ENCODE measurements around the gene PBX1. TPM values are rescaled to one million over a fixed set of nuclear protein-coding genes. Genes with fewer than 3 reads are reported as not detected.

The PBX1 gene
- total RNA-seq, 1 experiment from 2014 or later: 102 TPM

DNA sequence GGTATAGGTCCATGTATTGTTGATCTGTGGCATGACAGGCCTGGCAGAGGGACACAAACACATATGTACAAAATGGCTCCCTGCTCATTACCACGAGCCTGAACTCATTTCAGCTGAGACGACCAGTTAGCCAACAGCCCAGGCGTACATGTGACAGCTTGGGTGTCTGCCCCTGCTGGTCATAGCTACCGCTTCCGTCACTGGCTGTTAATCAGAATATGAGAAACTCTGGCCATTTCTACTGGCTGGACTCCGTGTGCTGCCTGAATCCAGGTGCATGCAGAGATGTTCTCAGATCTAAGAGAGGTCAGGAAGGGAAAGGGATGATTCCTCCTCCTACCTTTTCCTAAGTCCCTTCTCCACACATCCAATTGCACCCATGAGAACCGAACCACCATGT, 144.5 kb downstream of the PBX1 start:
- H3K27ac Mint-ChIP-seq: peak overlapping the region; percentile 5; the same call in 1 of the 2 replicates

GRCh38 chr1:164703960-164704411, 145.0 kb downstream of the PBX1 start:
- Mint-ChIP-seq H3K4me3 (no peak overlapping the region), H3K27ac (0 out of 2 replicates have a peak overlapping the region, but pooled peaks have one; percentile 5), H3K36me3 (no peaks in the 10 kb centered on the region), H3K9me3 (no peaks in the 10 kb centered on the region), H3K27me3 (ENCODE audit: low read depth) (no peaks in the 10 kb centered on the region), H3K4me1 (peaks cover 75% of the 10 kb centered on the region)
- POLR2A ChIA-PET: no interaction called here
- TF ChIP-seq, protein P1, sequence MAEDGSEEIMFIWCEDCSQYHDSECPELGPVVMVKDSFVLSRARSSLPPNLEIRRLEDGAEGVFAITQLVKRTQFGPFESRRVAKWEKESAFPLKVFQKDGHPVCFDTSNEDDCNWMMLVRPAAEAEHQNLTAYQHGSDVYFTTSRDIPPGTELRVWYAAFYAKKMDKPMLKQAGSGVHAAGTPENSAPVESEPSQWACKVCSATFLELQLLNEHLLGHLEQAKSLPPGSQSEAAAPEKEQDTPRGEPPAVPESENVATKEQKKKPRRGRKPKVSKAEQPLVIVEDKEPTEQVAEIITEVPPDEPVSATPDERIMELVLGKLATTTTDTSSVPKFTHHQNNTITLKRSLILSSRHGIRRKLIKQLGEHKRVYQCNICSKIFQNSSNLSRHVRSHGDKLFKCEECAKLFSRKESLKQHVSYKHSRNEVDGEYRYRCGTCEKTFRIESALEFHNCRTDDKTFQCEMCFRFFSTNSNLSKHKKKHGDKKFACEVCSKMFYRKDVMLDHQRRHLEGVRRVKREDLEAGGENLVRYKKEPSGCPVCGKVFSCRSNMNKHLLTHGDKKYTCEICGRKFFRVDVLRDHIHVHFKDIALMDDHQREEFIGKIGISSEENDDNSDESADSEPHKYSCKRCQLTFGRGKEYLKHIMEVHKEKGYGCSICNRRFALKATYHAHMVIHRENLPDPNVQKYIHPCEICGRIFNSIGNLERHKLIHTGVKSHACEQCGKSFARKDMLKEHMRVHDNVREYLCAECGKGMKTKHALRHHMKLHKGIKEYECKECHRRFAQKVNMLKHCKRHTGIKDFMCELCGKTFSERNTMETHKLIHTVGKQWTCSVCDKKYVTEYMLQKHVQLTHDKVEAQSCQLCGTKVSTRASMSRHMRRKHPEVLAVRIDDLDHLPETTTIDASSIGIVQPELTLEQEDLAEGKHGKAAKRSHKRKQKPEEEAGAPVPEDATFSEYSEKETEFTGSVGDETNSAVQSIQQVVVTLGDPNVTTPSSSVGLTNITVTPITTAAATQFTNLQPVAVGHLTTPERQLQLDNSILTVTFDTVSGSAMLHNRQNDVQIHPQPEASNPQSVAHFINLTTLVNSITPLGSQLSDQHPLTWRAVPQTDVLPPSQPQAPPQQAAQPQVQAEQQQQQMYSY (CRISPR knock-in tag; IDR thresholded peaks at IDR 0.05): no peak
- TF ChIP-seq IRF1 (CRISPR knock-in tag; IDR thresholded peaks at IDR 0.05) (no peak), PREB (CRISPR knock-in tag; IDR thresholded peaks at IDR 0.05; ENCODE audit: borderline replicate concordance) (no peak)
- CTCF ChIA-PET: interaction anchor here (0.7 to 2.0 kb wide), 6 partner anchors 8 to 1093 kb away, joined by 3 to 16 read pairs (median 3); no protein-coding TSS in a partner anchor
- DNase-seq (ENCODE audit: low spot score) (no peak), ATAC-seq (no peak)

More for the DNA sequence above, 144.5 kb downstream of the PBX1 start:
- Mint-ChIP-seq H3K9me3 (no peaks in the 10 kb centered on the region), H3K4me1 (peaks cover 80% of the 10 kb centered on the region), H3K4me3 (no peak overlapping the region), H3K36me3 (no peaks in the 10 kb centered on the region), H3K27me3 (ENCODE audit: low read depth) (no peaks in the 10 kb centered on the region)
- ATAC-seq: peak; percentile 20; the same call in 1 of the 2 replicates
- CTCF ChIA-PET: interaction anchor here (1.0 to 2.0 kb wide), 3 partner anchors 9 to 84 kb away, joined by 3 to 16 read pairs (median 3); no protein-coding TSS in a partner anchor
- DNase-seq (ENCODE audit: low spot score): no peak
- TF ChIP-seq ZNF396 (CRISPR knock-in tag; IDR thresholded peaks at IDR 0.05; ENCODE audit: borderline replicate concordance): no peak
- no peak for TF ChIP-seq FOXK1 (CRISPR knock-in tag; IDR thresholded peaks at IDR 0.05)
- no peak for TF ChIP-seq NR2C2 (CRISPR knock-in tag; IDR thresholded peaks at IDR 0.05)
- TF ChIP-seq ZBTB43 (CRISPR knock-in tag; IDR thresholded peaks at IDR 0.05): no peak
- TF ChIP-seq GRHL2 (CRISPR knock-in tag; IDR thresholded peaks at IDR 0.05; ENCODE audit: insufficient replicate concordance, severe bottlenecking): no peak
- no peak for TF ChIP-seq ZNF232 (CRISPR knock-in tag; IDR thresholded peaks at IDR 0.05)
- TF ChIP-seq SMAD3 (CRISPR knock-in tag; IDR thresholded peaks at IDR 0.05; ENCODE audit: borderline replicate concordance): no peak
- TF ChIP-seq NR3C1 (CRISPR knock-in tag; conservative IDR thresholded peaks at IDR 0.05; ENCODE audit: low read depth): no peak
- TF ChIP-seq TEAD1 (CRISPR knock-in tag; IDR thresholded peaks at IDR 0.05): no peak
- no peak for TF ChIP-seq ZSCAN18 (CRISPR knock-in tag; IDR thresholded peaks at IDR 0.05)
- no peak for TF ChIP-seq ZNF671 (CRISPR knock-in tag; IDR thresholded peaks at IDR 0.05)
- TF ChIP-seq ZNF416 (CRISPR knock-in tag; IDR thresholded peaks at IDR 0.05): no peak
- no peak for TF ChIP-seq ETV6 (CRISPR knock-in tag; IDR thresholded peaks at IDR 0.05)
- no peak for TF ChIP-seq ATF2 (CRISPR knock-in tag; IDR thresholded peaks at IDR 0.05; ENCODE audit: borderline replicate concordance, low read depth)
- POLR2A ChIA-PET: no interaction called here
